A549 (cell line): ENCODE data around the gene CRIP2. TPM values are rescaled to one million over a fixed set of nuclear protein-coding genes. Genes with fewer than 3 reads are reported as not detected.

Experiments used
- ATAC-seq, 2 experiments: fragments of 200-7000 bp in 1 of 2; fragments of >200 bp in 1 of 2; cut with Nextera tagmentation in 1 of 2; cut with Tn5 transposase in 1 of 2; 3 replicates each; pipeline versions ENCODE4 v1.8.0 to v1.9.1; 2018 to 2020; ENCODE audit warnings: mild to moderate bottlenecking in 1 of 2, moderate library complexity in 1 of 2
- CTCF ChIA-PET: fragments of 300-600 bp; sonication (Branson Sonifier 250); formaldehyde crosslinking; extraction: SDS; loops from one replicate; lab custom pipeline; 2021; ENCODE audit warnings: antibody characterized with exemption, inconsistent platforms; lab: Yijun Ruan, JAX
- POLR2A ChIA-PET: fragments of 350-600 bp; formaldehyde crosslinking; extraction: SDS; loops from one replicate; lab custom pipeline; 2021; ENCODE audit warnings: antibody characterized with exemption, inconsistent platforms; lab: Yijun Ruan, JAX
- DNase-seq, 2 experiments: peaks; one replicate each; pipeline versions ENCODE4 v3.0.0 to v3.0.0-alpha.2; 2011 to 2016; ENCODE audit warnings: low read depth in 1 of 2, low spot score in 1 of 2
- FAIRE-seq: peaks from 2 replicates; lab custom pipeline; 2011; peaks lifted over from hg19 to GRCh38; lab: Jason Lieb, UNC
- H3K27ac ChIP-seq, 2 experiments: fragments of >200 bp; sonication (Bioruptor Twin); formaldehyde crosslinking; 3 replicates each; pipeline ENCODE4 v1.5.1; 2016 to 2017
- H3K4me1 ChIP-seq: fragments of >200 bp; sonication (Bioruptor Twin); formaldehyde crosslinking; 3 replicates; pipeline ENCODE4 v1.6.1; 2016
- H3K4me2 ChIP-seq: fragments of >200 bp; sonication (Bioruptor Twin); formaldehyde crosslinking; 3 replicates; pipeline ENCODE4 v1.6.1; 2016
- H3K4me3 ChIP-seq: fragments of >200 bp; sonication (Bioruptor Twin); formaldehyde crosslinking; 3 replicates; pipeline ENCODE4 v1.5.1; 2016
- H3K9me3 ChIP-seq: fragments of >200 bp; sonication (Bioruptor Twin); formaldehyde crosslinking; 3 replicates; pipeline ENCODE4 v1.6.1; 2016
- CBX8 ChIP-seq: fragments of 200-600 bp; sonication (generic); IDR thresholded peaks from 2 replicates; pipeline ENCODE4 v1.6.1; 2016
- CEBPB ChIP-seq, 2 experiments: fragments of >200 bp in 1 of 2; sonication (Bioruptor Twin) in 1 of 2; formaldehyde crosslinking in 1 of 2; IDR thresholded peaks; 2 replicates each; pipeline ENCODE4 v1.6.1; 2012 to 2016
- EHMT2 ChIP-seq: fragments of 200-600 bp; sonication (generic); IDR thresholded peaks from 2 replicates; pipeline ENCODE4 v1.6.1; 2016; ENCODE audit warnings: antibody characterized with exemption, low read depth, mild to moderate bottlenecking, moderate library complexity
- ESRRA ChIP-seq: fragments of 150-350 bp; IDR thresholded peaks from 2 replicates; pipeline ENCODE4 v1.6.1; 2014; ENCODE audit warnings: mild to moderate bottlenecking, low read length, borderline replicate concordance
- FOSB ChIP-seq: fragments of 250-450 bp; sonication (Bioruptor Pico); IDR thresholded peaks from 2 replicates; pipeline ENCODE4 v1.5.0; 2020; ENCODE audit warnings: mild to moderate bottlenecking, moderate library complexity
- FOSL2 ChIP-seq, 2 experiments: fragments of 450-650 bp in 1 of 2; fragments of >200 bp in 1 of 2; sonication (Bioruptor Twin) in 1 of 2; formaldehyde crosslinking; IDR thresholded peaks; 2 replicates each; pipeline versions ENCODE4 v1.5.0 to v1.6.1; 2016 to 2020; ENCODE audit warnings: mild to moderate bottlenecking in 1 of 2, moderate library complexity in 1 of 2
- GATA3 ChIP-seq: IDR thresholded peaks from 2 replicates; pipeline ENCODE4 v1.6.1; 2012; ENCODE audit warnings: borderline replicate concordance
- HDAC2 ChIP-seq: fragments of 200-600 bp; sonication (generic); IDR thresholded peaks from 2 replicates; pipeline ENCODE4 v1.6.1; 2016
- HOXB13 ChIP-seq: fragments of 250-450 bp; sonication (Bioruptor Pico); IDR thresholded peaks from 2 replicates; pipeline ENCODE4 v1.5.0; 2020; ENCODE audit warnings: low read depth, mild to moderate bottlenecking, moderate library complexity
- KDM1A ChIP-seq: fragments of 200-600 bp; sonication (generic); IDR thresholded peaks from 2 replicates; pipeline ENCODE4 v1.6.1; 2016; ENCODE audit warnings: low read depth, mild to moderate bottlenecking
- MAFK ChIP-seq: fragments of 450-650 bp; IDR thresholded peaks from 2 replicates; pipeline ENCODE4 v1.6.1; 2014; ENCODE audit not compliant: partially characterized antibody
- PHF8 ChIP-seq: fragments of 200-600 bp; sonication (generic); IDR thresholded peaks from 2 replicates; pipeline ENCODE4 v1.6.1; 2016; ENCODE audit warnings: low read depth, mild to moderate bottlenecking, antibody characterized with exemption, moderate library complexity, borderline replicate concordance
- SREBF2 ChIP-seq: fragments of 450-650 bp; IDR thresholded peaks from 2 replicates; pipeline ENCODE4 v1.6.1; 2014; ENCODE audit warnings: mild to moderate bottlenecking, moderate library complexity
- TP53 ChIP-seq: fragments of 250-450 bp; sonication (Bioruptor Pico); IDR thresholded peaks from 2 replicates; pipeline ENCODE4 v1.5.0; 2021; ENCODE audit warnings: mild to moderate bottlenecking, moderate library complexity
- ZFP36 ChIP-seq: fragments of 450-650 bp; IDR thresholded peaks from 2 replicates; pipeline ENCODE4 v1.6.1; 2014; ENCODE audit warnings: borderline replicate concordance; ENCODE audit not compliant: partially characterized antibody
- ZNF302 ChIP-seq: fragments of 250-450 bp; sonication (Bioruptor Pico); IDR thresholded peaks from 2 replicates; pipeline ENCODE4 v1.9.0; 2021; ENCODE audit warnings: inconsistent platforms, mild to moderate bottlenecking, moderate library complexity
- ZSCAN20 ChIP-seq: fragments of 250-450 bp; sonication (Bioruptor Pico); IDR thresholded peaks from 2 replicates; pipeline ENCODE4 v1.8.0; 2022; ENCODE audit warnings: mild to moderate bottlenecking, moderate library complexity
- WGBS: methylation state at CpG from one replicate; pipeline ENCODE4 v1.1.6; 2017; ENCODE audit errors: missing lambda C conversion rate; 5-methylcytosine and 5-hydroxymethylcytosine counted together
- polyA plus RNA-seq, 4 experiments: library from polyadenylated mRNA; depleted of rRNA in 3 of 4; stranded (reverse); fragments of >200 nt; fragmentation: RNase III in 1 of 4; extraction: RNeasy Plus Mini Kit Qiagen cat#74134 plus additional on column Dnase treatment in 1 of 4; gene quantifications; 2 replicates in 3 of 4; 3 replicates in 1 of 4; pipeline ENCODE4 v1.2.3, GENCODE V29; 2011 to 2017
- TF ChIP-seq, protein P1 (sequence below): IDR thresholded peaks from 2 replicates; pipeline ENCODE4 v1.6.1; 2012
- TF ChIP-seq, protein P2 (sequence below): fragments of 250-450 bp; sonication (Bioruptor Pico); IDR thresholded peaks from 2 replicates; pipeline ENCODE4 v1.5.0; 2021; ENCODE audit warnings: mild to moderate bottlenecking, moderate library complexity, borderline replicate concordance
- TF ChIP-seq, protein P3 (sequence below): fragments of 250-450 bp; sonication (Bioruptor Pico); IDR thresholded peaks from 2 replicates; pipeline ENCODE4 v1.5.0; 2020; ENCODE audit warnings: low read depth, mild to moderate bottlenecking, moderate library complexity
- TF ChIP-seq, protein P4 (sequence below): fragments of 150-350 bp; IDR thresholded peaks from 2 replicates; pipeline ENCODE4 v1.6.1; 2014; ENCODE audit warnings: low read depth, mild to moderate bottlenecking, low read length

CRIP2 gene
- polyA plus RNA-seq, 2 of the 4 experiments (the other 2 are of a cell fraction), result 41.0 to 67.3 TPM

DNA sequence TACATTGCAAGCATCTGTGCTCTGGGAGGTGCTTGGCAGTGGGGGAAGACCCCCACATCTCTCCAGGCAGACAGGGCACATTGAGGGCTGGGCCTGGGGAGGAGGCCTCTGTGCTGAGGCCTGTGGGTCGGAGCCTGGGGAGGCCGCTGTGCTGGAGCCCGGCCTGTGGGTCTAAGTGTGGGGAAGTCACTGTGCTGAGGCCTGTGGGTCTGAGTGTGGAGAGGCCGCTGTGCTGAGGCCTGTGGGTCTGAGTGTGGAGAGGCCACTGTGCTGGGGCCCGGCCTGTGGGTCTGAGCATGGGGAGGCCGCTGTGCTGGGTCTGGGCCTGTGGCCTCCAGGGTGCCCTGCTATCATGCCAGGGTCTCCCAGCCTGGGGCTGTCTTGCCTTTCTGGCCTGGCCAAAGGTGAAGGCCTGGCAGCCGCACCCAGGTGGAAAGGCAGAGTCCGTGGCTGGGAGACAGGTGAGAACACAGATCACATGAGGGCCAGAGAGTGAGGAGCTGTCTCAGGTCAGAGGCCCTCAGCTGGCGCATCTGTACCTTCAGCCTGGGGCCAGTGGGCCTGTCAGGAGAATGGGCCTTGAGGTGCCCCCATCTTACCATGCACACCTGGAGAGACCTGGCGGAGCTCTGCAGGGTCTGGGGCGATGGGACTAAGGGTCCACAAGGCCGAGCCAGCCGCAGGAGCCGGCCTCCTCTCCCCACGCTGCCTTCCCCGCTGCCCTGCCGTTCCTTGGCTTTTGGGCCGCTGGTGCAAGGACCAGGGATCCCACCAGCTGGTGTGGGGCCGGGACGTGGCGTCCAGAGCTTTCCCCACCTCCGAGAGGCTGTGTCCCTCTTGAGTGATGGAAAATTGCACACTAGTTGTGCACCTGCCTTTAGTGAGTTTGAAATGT is 18.6 kb upstream of the CRIP2 start:
- DNase-seq (no peak), FAIRE-seq (no peak), ATAC-seq (peak in 1 of 2 experiments; percentile 14; a peak in 1 of 6 replicates)
- Histone ChIP-seq H3K27ac (no peak overlapping the region), H3K9me3 (no peaks in the 10 kb centered on the region), H3K4me3 (no peak overlapping the region), H3K4me2 (no peak overlapping the region), H3K4me1 (no peaks in the 10 kb centered on the region)
- CTCF ChIA-PET, result interaction anchor here (0.7 to 6.8 kb wide), 6 partner anchors 9 to 63 kb away, joined by 3 to 34 read pairs (median 5); partner anchors contain the start of gene CRIP1
- TF ChIP-seq PHF8, result no peak
- TF ChIP-seq, protein P1, sequence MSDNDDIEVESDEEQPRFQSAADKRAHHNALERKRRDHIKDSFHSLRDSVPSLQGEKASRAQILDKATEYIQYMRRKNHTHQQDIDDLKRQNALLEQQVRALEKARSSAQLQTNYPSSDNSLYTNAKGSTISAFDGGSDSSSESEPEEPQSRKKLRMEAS, result no peak
- no peak for TF ChIP-seq KDM1A
- TF ChIP-seq, protein P2, sequence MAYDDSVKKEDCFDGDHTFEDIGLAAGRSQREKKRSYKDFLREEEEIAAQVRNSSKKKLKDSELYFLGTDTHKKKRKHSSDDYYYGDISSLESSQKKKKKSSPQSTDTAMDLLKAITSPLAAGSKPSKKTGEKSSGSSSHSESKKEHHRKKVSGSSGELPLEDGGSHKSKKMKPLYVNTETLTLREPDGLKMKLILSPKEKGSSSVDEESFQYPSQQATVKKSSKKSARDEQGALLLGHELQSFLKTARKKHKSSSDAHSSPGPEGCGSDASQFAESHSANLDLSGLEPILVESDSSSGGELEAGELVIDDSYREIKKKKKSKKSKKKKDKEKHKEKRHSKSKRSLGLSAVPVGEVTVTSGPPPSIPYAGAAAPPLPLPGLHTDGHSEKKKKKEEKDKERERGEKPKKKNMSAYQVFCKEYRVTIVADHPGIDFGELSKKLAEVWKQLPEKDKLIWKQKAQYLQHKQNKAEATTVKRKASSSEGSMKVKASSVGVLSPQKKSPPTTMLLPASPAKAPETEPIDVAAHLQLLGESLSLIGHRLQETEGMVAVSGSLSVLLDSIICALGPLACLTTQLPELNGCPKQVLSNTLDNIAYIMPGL (CRISPR knock-in tag), result no peak
- TF ChIP-seq TP53 (CRISPR knock-in tag), result no peak
- TF ChIP-seq CEBPB (IDR thresholded peaks at IDR 0.05), result no peak
- TF ChIP-seq, protein P3, sequence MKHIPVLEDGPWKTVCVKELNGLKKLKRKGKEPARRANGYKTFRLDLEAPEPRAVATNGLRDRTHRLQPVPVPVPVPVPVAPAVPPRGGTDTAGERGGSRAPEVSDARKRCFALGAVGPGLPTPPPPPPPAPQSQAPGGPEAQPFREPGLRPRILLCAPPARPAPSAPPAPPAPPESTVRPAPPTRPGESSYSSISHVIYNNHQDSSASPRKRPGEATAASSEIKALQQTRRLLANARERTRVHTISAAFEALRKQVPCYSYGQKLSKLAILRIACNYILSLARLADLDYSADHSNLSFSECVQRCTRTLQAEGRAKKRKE (CRISPR knock-in tag), result no peak
- no peak for TF ChIP-seq HOXB13 (CRISPR knock-in tag)
- no peak for TF ChIP-seq ZFP36
- TF ChIP-seq FOSB (CRISPR knock-in tag), result no peak
- TF ChIP-seq EHMT2, result no peak
- no peak for TF ChIP-seq HDAC2
- no peak for TF ChIP-seq MAFK
- POLR2A ChIA-PET, result no interaction called here
- WGBS, result 96% methylated on average over 19 of the region's 22 CpGs

DNA sequence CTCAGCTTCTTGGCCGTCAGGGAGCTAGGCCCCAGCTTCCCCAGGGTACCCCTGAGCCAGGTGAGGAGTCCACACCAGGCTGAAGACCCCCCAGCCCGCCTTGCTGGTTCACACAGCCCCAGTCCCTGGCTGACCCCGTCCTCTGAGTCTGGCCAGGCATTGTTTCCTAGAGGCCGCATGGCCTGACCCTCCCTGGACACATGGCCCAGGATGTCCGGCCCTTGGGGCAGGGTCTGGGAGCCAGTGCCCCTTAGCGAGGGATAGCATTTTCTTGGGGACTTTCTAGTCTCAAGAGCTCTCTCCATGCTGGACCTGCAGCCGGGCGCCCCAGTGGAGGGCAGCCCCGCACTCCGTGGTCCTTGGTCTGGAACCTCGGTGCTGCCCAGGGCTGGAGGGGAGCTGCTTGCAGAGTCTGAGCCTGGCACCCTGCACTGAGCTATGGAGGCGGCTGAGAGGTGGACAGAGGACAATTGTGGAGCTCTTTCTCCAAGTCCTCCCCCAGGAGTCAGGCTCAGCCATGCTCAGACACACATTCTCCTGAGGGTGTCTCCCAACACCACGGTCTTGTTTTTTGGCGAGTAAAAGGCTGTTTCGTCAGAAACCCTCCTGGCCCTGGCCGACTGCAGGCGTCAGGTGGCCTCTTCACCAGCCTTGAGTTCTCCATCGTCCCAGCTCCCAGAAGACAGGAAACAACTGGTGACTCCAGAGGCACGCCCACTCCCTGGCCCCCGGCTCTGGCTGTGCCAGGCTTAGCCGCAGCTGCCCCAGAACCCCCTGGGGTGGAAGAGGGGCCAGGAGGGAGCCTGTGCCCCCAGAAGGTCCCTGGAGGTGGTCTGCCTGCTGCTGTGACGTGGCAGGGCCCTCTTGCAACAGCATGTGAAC is 17.6 kb upstream of the CRIP2 start:
- no peak overlapping the region for H3K27ac ChIP-seq
- POLR2A ChIA-PET, result no interaction called here
- H3K9me3 ChIP-seq, result no peaks in the 10 kb centered on the region
- CTCF ChIA-PET, result interaction anchor here (0.7 to 6.8 kb wide), 12 partner anchors 8 to 105 kb away, joined by 3 to 34 read pairs (median 4); partner anchors contain the start of gene CRIP1
- FAIRE-seq, result no peak
- TF ChIP-seq CBX8 (no peak), ESRRA (no peak), ZFP36 (no peak), HOXB13 (CRISPR knock-in tag) (no peak), SREBF2 (no peak), ZNF302 (CRISPR knock-in tag) (no peak), ZSCAN20 (CRISPR knock-in tag) (no peak), CEBPB (IDR thresholded peaks at IDR 0.05) (no peak), GATA3 (no peak), FOSL2 (IDR thresholded peaks at IDR 0.05) (no peak), FOSL2 (CRISPR knock-in tag; IDR thresholded peaks at IDR 0.05) (no peak)
- TF ChIP-seq, protein P1, result no peak
- TF ChIP-seq, protein P4, sequence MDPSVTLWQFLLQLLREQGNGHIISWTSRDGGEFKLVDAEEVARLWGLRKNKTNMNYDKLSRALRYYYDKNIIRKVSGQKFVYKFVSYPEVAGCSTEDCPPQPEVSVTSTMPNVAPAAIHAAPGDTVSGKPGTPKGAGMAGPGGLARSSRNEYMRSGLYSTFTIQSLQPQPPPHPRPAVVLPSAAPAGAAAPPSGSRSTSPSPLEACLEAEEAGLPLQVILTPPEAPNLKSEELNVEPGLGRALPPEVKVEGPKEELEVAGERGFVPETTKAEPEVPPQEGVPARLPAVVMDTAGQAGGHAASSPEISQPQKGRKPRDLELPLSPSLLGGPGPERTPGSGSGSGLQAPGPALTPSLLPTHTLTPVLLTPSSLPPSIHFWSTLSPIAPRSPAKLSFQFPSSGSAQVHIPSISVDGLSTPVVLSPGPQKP, result no peak
- no peaks in the 10 kb centered on the region for H3K4me1 ChIP-seq
- ATAC-seq, result peak in 1 of 2 experiments; percentile 15; a peak in 3 of 6 replicates
- WGBS, result 90% methylated on average over 21 of the region's 22 CpGs
- no peak overlapping the region for H3K4me2 ChIP-seq
- peak in 1 of 2 experiments; percentile 35 for DNase-seq
- H3K4me3 ChIP-seq, result no peak overlapping the region
